Cardiac muscle cell (in vitro differentiated cells and primary cell): ENCODE results near the gene RAB7B. TPM values are rescaled to one million over a fixed set of nuclear protein-coding genes. Genes with fewer than 3 reads are reported as not detected.

Experiments used
- DNase-seq, 2 donors: peaks; one replicate each; pipeline versions ENCODE4 v3.0.0 to v3.0.0-alpha.2; 2010 to 2017; ENCODE audit warnings: low read depth in 1 of 2, low spot score in 1 of 2
- H3K27ac ChIP-seq: fragments of 200-600 bp; sonication (generic); 2 replicates; pipeline ENCODE4 v1.5.1; 2016
- H3K27me3 ChIP-seq: fragments of 200-600 bp; sonication (generic); 2 replicates; pipeline ENCODE4 v1.6.0; 2016; ENCODE audit warnings: control low read depth
- H3K36me3 ChIP-seq: fragments of 200-600 bp; sonication (generic); 2 replicates; pipeline ENCODE4 v1.5.1; 2016; ENCODE audit warnings: control low read depth
- H3K4me1 ChIP-seq: fragments of 200-600 bp; sonication (generic); 2 replicates; pipeline ENCODE4 v1.8.1; 2017; ENCODE audit warnings: low read depth, mild to moderate bottlenecking, mixed run types
- H3K4me3 ChIP-seq: fragments of 200-600 bp; sonication (generic); 2 replicates; pipeline ENCODE4 v1.5.1; 2016; ENCODE audit warnings: mild to moderate bottlenecking
- H3K9me3 ChIP-seq: fragments of 200-600 bp; sonication (generic); 2 replicates; pipeline ENCODE4 v1.5.1; 2017; ENCODE audit warnings: low read depth, mild to moderate bottlenecking, control low read depth
- polyA plus RNA-seq: library from polyadenylated mRNA; unstranded; fragments of >200 nt; fragmentation: Nextera tagmentation; extraction: Ambion mirVana; gene quantifications from 2 replicates; pipeline ENCODE4 v1.2.1, GENCODE V29; 2016
- total RNA-seq: library from RNA; depleted of rRNA; stranded (reverse); fragments of >200 nt; gene quantifications from 2 replicates; pipeline ENCODE4 v1.2.3, GENCODE V29; 2016
- TF ChIP-seq, protein P1 (sequence below): IDR thresholded peaks from 2 replicates; pipeline ENCODE4 v1.5.1; 2012; ENCODE audit warnings: low read depth, mild to moderate bottlenecking, low read length

Gene RAB7B
- total and polyA plus RNA-seq, 2 experiments from 2014 or later, result 1.2 to 2.2 TPM

DNA sequence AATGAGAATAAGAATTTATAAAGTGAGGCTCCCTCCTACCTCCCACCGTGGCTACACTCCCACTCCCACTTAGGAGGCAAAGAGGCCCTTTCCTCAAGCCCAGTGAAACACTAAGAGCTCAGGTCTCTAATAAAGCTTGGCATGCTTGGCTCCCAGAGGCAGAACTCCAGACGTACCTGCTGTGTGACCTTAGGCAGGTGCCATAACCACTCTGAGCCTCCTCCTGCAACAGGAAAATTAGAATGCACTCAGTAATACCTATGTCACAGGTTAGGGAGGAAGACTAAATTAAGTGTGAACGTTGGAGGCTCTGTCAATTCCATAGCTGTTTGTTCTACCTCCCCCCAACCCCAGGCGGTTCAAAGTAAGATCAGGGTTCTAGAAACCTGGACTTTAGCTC lies 43.4 kb downstream of the RAB7B start:
- Histone ChIP-seq H3K27ac (no peak overlapping the region), H3K27me3 (no peaks in the 10 kb centered on the region), H3K4me3 (no peak overlapping the region), H3K36me3 (no peaks in the 10 kb centered on the region), H3K9me3 (no peaks in the 10 kb centered on the region), H3K4me1 (peaks cover 22% of the 10 kb centered on the region)
- DNase-seq, result no peak
- TF ChIP-seq, protein P1, sequence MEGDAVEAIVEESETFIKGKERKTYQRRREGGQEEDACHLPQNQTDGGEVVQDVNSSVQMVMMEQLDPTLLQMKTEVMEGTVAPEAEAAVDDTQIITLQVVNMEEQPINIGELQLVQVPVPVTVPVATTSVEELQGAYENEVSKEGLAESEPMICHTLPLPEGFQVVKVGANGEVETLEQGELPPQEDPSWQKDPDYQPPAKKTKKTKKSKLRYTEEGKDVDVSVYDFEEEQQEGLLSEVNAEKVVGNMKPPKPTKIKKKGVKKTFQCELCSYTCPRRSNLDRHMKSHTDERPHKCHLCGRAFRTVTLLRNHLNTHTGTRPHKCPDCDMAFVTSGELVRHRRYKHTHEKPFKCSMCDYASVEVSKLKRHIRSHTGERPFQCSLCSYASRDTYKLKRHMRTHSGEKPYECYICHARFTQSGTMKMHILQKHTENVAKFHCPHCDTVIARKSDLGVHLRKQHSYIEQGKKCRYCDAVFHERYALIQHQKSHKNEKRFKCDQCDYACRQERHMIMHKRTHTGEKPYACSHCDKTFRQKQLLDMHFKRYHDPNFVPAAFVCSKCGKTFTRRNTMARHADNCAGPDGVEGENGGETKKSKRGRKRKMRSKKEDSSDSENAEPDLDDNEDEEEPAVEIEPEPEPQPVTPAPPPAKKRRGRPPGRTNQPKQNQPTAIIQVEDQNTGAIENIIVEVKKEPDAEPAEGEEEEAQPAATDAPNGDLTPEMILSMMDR, result no peak

GRCh38 chr1:205955499-205955898 lies 47.7 kb downstream of the RAB7B start:
- TF ChIP-seq, protein P1, result no peak
- Histone ChIP-seq H3K27me3 (no peaks in the 10 kb centered on the region), H3K4me3 (no peak overlapping the region), H3K36me3 (no peaks in the 10 kb centered on the region), H3K27ac (no peak overlapping the region), H3K9me3 (no peaks in the 10 kb centered on the region), H3K4me1 (peaks cover 3% of the 10 kb centered on the region)
- DNase-seq, result no peak

GRCh38 chr1:205954819-205955404 lies 48.3 kb downstream of the RAB7B start:
- TF ChIP-seq, protein P1, result no peak
- peaks cover 3% of the 10 kb centered on the region for H3K4me1 ChIP-seq
- H3K27ac ChIP-seq, result no peak overlapping the region
- no peaks in the 10 kb centered on the region for H3K27me3 ChIP-seq
- no peaks in the 10 kb centered on the region for H3K36me3 ChIP-seq
- no peak for DNase-seq
- no peak overlapping the region for H3K4me3 ChIP-seq
- H3K9me3 ChIP-seq, result no peaks in the 10 kb centered on the region

GRCh38 chr1:205951746-205952145 lies 51.4 kb downstream of the RAB7B start:
- TF ChIP-seq, protein P1, result no peak
- Histone ChIP-seq H3K27me3 (no peaks in the 10 kb centered on the region), H3K27ac (no peak overlapping the region), H3K4me3 (no peak overlapping the region), H3K36me3 (no peaks in the 10 kb centered on the region), H3K4me1 (no peaks in the 10 kb centered on the region), H3K9me3 (no peaks in the 10 kb centered on the region)
- no peak for DNase-seq

DNA sequence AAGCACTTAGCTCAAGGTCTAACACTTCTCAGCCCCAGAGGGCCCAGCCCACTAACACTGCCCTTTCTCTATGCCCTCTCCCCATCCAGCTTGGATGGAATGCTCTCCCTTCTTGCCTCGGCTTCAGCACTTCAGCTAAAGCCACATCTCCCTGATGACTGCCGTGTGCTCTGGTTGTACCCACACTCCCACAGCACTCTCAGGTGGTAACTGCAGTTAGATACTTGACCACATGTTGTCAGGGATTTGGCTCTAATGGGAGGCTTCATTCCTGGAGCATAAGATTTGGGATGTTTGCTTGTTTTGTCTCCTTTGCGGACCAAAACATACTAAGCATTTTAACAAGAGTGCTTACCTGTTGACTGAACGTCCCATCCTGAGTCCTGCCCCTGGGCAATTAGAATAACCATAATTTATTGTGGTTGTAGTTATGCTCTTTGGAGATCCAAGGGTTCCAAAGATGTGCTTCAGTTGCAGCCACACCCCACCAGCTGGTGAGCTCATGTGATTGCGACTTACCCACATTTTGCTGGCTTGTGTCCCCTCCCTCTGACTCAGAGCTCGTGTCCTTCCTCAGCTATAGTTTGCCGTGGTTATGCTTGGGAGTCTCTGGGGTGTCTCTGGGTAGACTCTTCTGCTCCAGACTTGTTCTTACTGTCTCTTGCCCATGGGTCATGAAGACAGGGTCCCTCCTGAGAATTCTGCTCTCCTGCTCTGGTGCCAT lies 52.2 kb downstream of the RAB7B start:
- TF ChIP-seq, protein P1, result no peak
- peak in 1 of 2 donors; percentile 31 for DNase-seq
- Histone ChIP-seq H3K4me3 (no peak overlapping the region), H3K36me3 (no peaks in the 10 kb centered on the region), H3K4me1 (no peaks in the 10 kb centered on the region), H3K27ac (no peak overlapping the region), H3K9me3 (no peaks in the 10 kb centered on the region), H3K27me3 (no peaks in the 10 kb centered on the region)
